ENCODE measurements around the gene MEGF6. TPM values are rescaled to one million over a fixed set of nuclear protein-coding genes. Genes with fewer than 3 reads are reported as not detected.
A peak's percentile ranks its signal among the peaks of the same experiment; 100 is the strongest.
"Not testable (repeated sequence)": the region's sequence is repeated elsewhere in the genome, so short reads cannot be mapped to it uniquely, and the experiment has no call there.

The MEGF6 gene
- total RNA-seq, 1 donor from 2014 or later = 57.1 TPM

DNA sequence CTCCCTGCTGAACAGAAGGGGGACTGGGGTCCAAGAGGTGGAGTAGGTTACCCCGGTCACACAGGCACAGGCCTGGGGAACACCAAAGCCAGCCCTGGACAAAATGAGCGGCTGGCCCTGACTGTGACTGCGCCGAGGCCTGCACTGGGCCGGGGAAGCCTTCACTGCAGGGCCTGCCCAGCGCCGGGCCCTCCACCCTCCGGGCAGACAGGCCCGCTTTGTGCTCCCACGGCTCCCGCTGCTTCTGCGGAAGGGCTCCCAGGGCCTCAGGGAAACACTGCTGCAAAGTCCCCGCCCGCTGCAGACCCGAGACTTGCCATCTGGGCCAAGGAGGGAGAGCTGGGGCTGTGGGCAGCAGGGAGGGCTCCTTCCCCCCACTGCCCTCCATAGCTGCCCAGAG is 35.3 kb downstream of the MEGF6 start:
- TF ChIP-seq, protein P1, sequence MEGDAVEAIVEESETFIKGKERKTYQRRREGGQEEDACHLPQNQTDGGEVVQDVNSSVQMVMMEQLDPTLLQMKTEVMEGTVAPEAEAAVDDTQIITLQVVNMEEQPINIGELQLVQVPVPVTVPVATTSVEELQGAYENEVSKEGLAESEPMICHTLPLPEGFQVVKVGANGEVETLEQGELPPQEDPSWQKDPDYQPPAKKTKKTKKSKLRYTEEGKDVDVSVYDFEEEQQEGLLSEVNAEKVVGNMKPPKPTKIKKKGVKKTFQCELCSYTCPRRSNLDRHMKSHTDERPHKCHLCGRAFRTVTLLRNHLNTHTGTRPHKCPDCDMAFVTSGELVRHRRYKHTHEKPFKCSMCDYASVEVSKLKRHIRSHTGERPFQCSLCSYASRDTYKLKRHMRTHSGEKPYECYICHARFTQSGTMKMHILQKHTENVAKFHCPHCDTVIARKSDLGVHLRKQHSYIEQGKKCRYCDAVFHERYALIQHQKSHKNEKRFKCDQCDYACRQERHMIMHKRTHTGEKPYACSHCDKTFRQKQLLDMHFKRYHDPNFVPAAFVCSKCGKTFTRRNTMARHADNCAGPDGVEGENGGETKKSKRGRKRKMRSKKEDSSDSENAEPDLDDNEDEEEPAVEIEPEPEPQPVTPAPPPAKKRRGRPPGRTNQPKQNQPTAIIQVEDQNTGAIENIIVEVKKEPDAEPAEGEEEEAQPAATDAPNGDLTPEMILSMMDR (IDR thresholded peaks at IDR 0.05) = no peak
- ATAC-seq = no peak
- intact Hi-C loops (cut with DNase I) = no loop called here
- no peak overlapping the region for H3K4me3 ChIP-seq
- H3K27me3 ChIP-seq (ENCODE audit: low read depth) = no peaks in the 10 kb centered on the region
- H3K4me1 ChIP-seq = peaks cover 12% of the 10 kb centered on the region
- no peak for DNase-seq
- H3K9me3 ChIP-seq = no peaks in the 10 kb centered on the region
- no peak overlapping the region for H3K27ac ChIP-seq
- H3K36me3 ChIP-seq = no peaks in the 10 kb centered on the region

DNA sequence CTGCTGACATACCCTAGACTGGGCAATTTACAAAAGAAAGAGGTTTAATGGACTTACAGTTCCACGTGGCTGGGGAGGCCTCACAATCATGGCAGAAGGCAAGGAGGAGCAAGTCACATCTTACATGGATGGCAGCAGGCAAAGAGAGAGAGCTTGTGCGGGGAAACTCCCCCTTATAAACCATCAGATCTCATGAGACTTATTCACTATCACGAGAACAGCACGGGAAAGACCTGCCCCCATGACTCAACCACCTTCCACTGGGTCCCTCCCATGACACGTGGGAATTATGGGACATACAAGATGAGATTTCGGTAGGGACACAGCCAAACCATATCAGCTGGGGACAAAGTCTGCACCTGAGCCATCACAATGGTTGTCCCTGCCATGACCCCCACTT is 35.8 kb downstream of the MEGF6 start:
- ATAC-seq; H3K9me3 ChIP-seq; H3K27me3 ChIP-seq (ENCODE audit: low read depth); DNase-seq; H3K4me3 ChIP-seq; intact Hi-C loops (cut with DNase I); H3K36me3 ChIP-seq; H3K27ac ChIP-seq: not testable (repeated sequence)
- peaks cover 17% of the 10 kb centered on the region for H3K4me1 ChIP-seq

DNA sequence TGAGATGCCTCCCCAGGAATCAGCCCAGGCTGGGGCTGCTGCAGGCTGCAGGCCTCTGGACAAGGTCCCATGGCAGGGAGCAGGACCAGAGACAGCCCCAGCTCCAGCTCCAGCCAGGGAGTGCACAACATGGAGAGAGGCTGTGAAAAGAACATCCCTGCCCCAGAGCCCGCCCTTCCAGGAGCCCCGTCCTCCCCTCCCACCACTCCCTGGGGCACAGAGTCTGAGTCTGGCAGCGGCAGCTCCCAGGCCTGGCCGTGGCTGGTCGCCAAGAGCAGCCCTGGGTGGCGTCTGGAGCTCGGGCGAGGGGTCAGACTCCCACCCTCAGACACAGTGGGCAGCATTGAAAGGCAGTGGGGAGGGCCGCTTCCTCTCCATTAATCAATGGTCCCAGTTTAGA is 37.8 kb downstream of the MEGF6 start:
- H3K27ac ChIP-seq = no peak overlapping the region
- DNase-seq (no peak), ATAC-seq (no peak)
- H3K4me1 ChIP-seq = peaks cover 25% of the 10 kb centered on the region
- no peak overlapping the region for H3K4me3 ChIP-seq
- H3K36me3 ChIP-seq = no peaks in the 10 kb centered on the region
- TF ChIP-seq, protein P1 (IDR thresholded peaks at IDR 0.05) = no peak
- H3K9me3 ChIP-seq = no peaks in the 10 kb centered on the region
- no peaks in the 10 kb centered on the region for H3K27me3 ChIP-seq (ENCODE audit: low read depth)
- intact Hi-C loops (cut with DNase I) = no loop called here

DNA sequence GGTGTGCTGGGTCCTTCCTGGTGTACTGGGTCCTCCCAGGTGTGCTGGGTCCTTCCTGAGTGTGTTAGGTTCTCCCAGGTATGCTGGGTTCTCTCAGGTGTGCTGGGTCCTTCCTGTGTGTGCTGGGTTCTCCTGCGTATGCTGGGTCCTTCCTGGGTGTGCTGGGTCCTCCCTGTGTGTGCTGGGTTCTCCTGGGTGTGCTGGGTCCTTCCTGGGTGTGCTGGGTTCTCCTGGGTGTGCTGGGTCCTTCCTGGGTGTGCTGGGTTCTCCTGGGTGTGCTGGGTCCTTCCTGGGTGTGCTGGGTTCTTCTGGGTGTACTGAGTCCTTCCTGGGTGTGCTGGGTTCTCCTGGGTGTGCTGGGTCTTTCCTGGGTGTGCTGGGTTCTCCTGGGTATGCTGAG is 38.7 kb downstream of the MEGF6 start:
- H3K27ac ChIP-seq; H3K27me3 ChIP-seq (ENCODE audit: low read depth); DNase-seq; H3K4me3 ChIP-seq; H3K36me3 ChIP-seq; intact Hi-C loops (cut with DNase I); H3K9me3 ChIP-seq; ATAC-seq: not testable (repeated sequence)
- H3K4me1 ChIP-seq = peaks cover 25% of the 10 kb centered on the region

DNA sequence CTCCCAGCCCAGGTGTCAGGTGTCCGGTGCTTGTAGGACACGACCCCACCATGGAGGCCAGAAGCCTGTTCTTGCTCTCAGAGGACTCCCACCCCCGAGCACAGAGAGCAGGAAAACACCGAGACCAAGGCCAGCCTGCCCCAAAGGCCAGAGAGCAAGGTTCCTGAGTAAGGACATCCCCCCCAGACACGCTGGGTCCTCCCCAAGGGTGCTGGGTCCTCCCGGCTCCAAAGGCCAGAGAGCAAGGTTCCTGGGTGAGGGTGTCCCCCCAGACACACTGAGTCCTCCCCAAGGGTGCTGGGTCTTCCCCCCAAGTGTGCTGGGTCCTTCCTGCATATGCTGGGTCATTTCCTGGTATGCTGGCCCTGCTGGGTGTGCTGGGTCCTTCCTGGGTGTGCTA is 40.0 kb downstream of the MEGF6 start:
- Histone ChIP-seq H3K4me1 (peaks cover 25% of the 10 kb centered on the region), H3K36me3 (no peaks in the 10 kb centered on the region), H3K27me3 (ENCODE audit: low read depth) (no peaks in the 10 kb centered on the region), H3K4me3 (no peak overlapping the region), H3K27ac (no peak overlapping the region), H3K9me3 (no peaks in the 10 kb centered on the region)
- TF ChIP-seq, protein P1 (IDR thresholded peaks at IDR 0.05) = no peak
- no peak for ATAC-seq
- intact Hi-C loops (cut with DNase I) = no loop called here
- no peak for DNase-seq

DNA sequence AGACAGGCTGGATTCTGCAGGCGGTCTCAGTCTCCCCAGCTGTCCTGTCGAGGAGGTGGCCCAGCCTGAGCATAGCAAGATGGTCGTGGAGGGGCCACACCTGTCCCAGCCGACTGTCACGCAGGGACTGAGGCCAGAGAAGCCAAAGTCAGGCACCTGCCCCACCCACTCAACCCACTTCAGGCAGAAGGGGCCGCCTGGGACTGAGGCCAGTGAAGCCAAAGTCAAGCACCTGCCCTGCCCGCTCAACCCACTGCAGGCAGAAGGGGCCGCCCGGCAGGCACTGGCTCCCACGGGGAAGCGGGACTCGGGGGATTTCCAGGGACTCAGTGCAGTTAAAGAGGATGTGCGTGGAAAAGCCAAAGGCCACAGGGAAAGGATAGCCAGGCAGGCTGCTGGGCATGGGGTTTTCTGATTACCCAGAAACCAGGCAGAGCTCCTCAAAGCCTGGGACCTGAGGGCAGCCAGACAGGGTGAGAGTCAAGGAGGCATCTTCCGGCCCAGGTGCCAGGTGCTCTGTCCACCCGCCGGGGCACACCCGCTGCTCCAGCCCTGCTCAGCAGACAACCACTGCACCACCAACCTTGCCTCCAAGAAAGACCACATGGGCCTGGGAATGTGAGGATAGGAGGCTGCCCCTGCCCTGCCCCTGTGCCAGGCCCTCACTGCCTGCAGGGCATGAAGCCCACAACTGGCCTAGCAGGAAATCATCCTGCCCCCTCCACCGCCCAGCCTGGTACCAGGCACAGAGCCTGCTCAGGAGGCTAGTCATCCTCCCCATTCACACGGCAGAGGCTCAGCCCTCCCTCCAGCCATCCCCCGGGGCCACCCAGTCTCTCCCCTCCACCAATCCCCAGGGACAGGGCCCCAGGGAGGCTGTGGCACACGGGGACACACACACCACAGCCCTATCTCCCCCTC is 41.0 kb downstream of the MEGF6 start:
- Histone ChIP-seq H3K9me3 (no peaks in the 10 kb centered on the region), H3K27ac (no peak overlapping the region), H3K4me1 (peaks cover 25% of the 10 kb centered on the region), H3K27me3 (ENCODE audit: low read depth) (no peaks in the 10 kb centered on the region), H3K4me3 (no peak overlapping the region), H3K36me3 (no peaks in the 10 kb centered on the region)
- DNase-seq (peak; percentile 72), ATAC-seq (peak; percentile 72 to 87)
- TF ChIP-seq, protein P1 (IDR thresholded peaks at IDR 0.05) = no peak
- intact Hi-C loops (cut with DNase I) = no loop called here

Measured in lower lobe of right lung (tissue), 2 donors.